ENCODE measurements around the gene FBF1.
"Not testable (repeated sequence)": the region's sequence is repeated elsewhere in the genome, so short reads cannot be mapped to it uniquely, and the experiment has no call there.

FBF1 gene

DNA sequence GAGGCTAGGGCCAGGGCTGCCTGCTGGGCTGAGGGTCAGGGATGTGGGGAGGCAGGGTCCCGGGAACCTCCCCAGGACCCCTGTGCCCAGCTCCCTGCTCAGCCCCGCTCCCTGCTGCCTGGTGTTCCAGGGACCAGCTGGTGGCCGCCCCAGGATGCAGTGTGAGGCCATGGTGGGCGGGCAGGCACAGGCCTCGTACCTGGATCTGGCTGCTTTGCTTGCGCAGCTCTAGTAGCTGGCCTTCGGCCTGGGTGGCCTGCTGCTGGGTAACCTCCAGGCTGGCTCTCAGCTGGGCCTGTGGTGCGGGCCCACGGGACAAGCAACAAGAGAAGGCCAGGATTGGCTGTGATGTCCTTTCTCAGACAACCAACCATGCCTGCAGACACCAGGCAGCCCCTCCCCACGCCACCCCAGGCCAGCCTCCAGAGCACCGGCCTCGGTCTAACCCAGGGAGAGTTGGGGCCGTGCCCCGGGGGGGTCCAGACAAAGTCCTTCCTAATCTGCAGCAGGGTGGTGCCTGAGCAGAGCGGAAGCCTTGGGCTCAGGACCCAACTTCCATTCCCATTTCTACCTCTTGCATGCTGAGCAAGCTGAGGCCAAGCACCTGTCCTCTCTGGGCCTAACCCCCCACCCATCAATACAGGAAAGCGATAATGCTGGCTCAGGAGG, 48.2 kb downstream of the FBF1 start:
- Histone ChIP-seq H3K4me1 (peaks cover 3% of the 10 kb centered on the region; the same call in 1 of the 2 replicates), H3K4me3 (no peak overlapping the region), H3K27me3 (ENCODE audit: low read depth) (no peaks in the 10 kb centered on the region), H3K9me3 (no peaks in the 10 kb centered on the region), H3K36me3 (replicated peaks) (peaks cover 25% of the 10 kb centered on the region)
- in situ Hi-C loops (cut with MboI; ENCODE audit: low sequenced_read_pairs): no loop called here
- no peak for DNase-seq (ENCODE audit: low spot score in 2 of 2)

DNA sequence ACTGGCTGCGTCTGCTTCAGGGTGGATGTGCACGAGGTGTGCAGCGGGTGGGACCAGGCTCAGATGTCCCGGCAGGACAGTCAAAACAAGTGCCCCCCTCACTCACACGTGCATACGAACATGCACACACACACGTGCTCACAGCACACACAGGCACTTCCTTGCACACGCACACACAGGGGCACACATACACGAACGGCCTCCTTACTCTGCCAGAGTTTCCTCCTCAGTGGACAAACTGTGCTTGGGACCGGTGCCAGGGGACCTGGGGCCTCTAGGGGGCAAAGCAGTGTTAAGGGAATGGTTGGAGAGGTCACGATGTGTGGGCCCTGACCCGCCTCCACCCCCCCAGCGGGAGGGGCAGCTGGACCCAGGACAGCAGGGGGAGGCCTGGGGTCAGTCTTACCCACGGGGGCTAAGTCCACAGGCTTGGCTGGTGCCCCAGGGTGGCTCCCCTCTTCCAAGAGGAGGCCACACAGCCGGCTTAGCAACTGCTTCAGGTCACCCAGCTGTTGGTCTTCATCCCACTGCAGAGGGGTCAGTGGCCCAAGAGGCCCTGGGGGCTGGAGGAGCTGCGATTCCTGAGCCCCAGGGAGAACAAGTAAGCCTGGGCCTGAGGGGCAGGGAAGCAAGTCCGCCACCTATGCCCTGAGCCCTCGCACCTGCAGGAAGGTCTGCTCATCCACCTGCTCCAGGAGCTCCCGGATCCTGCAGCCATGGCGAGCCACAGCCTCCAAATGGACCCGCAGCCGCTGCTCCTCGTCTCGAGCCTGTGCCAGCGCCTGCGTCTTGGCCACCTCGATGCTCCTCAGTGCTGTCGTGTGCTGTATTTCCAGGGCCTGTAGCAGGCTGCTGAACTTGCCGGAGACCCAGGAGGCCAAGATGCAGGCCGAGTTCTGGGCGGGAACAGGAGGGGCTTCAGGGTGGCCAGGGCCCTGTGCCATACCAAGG, 49.0 kb downstream of the FBF1 start:
- in situ Hi-C loops (cut with MboI; ENCODE audit: low sequenced_read_pairs): no loop called here
- no peaks in the 10 kb centered on the region; the same call in 1 of the 2 replicates for H3K4me1 ChIP-seq
- no peak for DNase-seq (ENCODE audit: low spot score in 2 of 2)
- no peaks in the 10 kb centered on the region for H3K9me3 ChIP-seq
- no peaks in the 10 kb centered on the region for H3K27me3 ChIP-seq (ENCODE audit: low read depth)
- no peak overlapping the region for H3K4me3 ChIP-seq
- peaks cover 21% of the 10 kb centered on the region for H3K36me3 ChIP-seq (replicated peaks)

DNA sequence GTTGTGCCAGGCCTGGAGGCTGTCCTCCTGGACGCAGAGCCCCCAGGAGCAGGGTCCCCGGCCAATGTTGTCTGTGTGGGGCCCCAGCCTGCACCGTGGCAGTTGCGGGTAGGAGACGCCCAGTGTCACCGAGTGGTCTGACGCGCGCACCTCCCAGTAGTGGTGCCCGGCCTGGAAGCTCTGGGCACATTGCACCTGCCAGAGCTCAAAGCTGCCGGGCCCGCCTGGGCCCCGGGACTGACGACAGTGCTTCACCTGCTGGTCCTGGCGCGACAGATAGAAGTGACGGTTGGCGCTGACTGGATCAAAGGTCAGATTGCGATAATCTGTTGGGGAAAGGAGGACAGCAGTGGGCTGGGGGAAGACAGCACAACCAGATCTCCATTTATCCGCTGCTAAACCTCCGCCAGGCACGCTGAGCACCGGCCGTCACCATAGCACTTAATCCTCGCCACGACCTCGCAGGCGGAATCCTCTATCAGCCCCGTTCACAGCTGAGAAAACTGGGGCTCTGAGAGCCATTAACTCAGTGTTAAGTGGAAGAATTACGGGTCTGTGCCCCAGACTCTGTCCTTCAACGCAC, 49.7 kb downstream of the FBF1 start:
- Histone ChIP-seq H3K4me3 (no peak overlapping the region), H3K4me1 (no peaks in the 10 kb centered on the region; the same call in 1 of the 2 replicates), H3K27me3 (ENCODE audit: low read depth) (no peaks in the 10 kb centered on the region), H3K36me3 (replicated peaks) (peaks cover 21% of the 10 kb centered on the region), H3K9me3 (no peaks in the 10 kb centered on the region)
- in situ Hi-C loops (cut with MboI; ENCODE audit: low sequenced_read_pairs): no loop called here
- no peak for DNase-seq (ENCODE audit: low spot score in 2 of 2)

DNA sequence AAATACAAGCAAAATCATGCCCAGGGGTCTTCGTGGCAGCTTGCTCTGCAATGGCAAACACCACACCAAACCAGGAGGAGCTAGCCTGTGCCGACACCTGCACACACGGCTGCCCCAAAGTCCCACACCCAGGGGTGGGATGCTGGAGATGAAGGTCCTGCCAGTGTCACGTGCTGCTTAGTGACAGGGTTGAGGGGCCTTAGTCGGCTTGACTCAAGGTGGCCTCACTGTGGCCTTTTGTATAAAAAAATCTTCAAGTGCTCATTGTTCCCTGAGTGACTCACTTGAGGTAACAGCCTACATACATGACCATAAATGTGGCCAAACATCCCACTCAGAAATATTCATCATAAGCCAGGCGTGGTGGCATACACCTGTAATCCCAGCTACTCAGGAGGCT, 51.4 kb downstream of the FBF1 start:
- Histone ChIP-seq H3K36me3 (replicated peaks) (peaks cover 21% of the 10 kb centered on the region), H3K4me1 (no peaks in the 10 kb centered on the region), H3K9me3 (no peaks in the 10 kb centered on the region), H3K4me3 (no peak overlapping the region), H3K27me3 (ENCODE audit: low read depth) (no peaks in the 10 kb centered on the region)
- no peak for DNase-seq (ENCODE audit: low spot score in 2 of 2)
- in situ Hi-C loops (cut with MboI; ENCODE audit: low sequenced_read_pairs): no loop called here

DNA sequence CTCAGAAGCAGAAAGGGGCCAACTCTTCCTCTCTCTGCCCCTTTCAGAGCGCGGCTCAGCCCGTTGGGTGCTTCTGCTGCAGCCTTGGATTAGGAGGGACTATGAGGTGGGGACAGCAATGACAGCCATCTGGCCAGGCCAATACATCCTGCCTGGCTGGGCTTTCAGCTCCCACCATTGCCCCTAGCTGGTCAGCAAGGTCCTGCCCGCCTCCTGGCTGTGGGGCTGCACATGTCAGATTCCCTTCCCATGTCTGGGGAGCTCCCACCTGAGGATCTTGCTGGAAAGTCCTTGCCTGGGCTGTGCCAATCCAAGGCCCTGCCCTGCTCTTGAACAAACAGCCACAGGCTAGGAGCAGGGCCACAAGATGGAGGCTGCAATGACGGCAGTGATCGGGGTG, 52.4 kb downstream of the FBF1 start:
- H3K4me3 ChIP-seq: no peak overlapping the region
- in situ Hi-C loops (cut with MboI; ENCODE audit: low sequenced_read_pairs): no loop called here
- H3K4me1 ChIP-seq: no peaks in the 10 kb centered on the region

DNA sequence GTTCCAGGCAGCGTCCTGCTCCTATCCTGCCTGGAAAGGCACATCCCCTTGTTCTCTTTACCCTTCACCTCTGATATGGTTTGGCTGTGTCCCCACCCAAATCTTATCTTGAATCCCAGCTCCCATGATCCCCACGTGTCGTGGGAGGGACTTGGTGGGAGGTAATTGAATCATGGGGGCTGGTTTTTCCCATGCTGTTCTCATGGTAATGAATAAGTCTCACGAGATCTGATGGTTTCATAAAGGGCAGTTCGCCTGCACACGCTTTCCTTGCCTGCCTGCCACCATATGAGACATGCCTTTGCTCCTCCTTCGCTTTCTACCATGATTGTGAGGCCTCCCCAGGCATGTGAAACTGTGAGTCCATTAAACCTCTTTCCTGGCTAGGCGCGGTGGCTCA, 55.0 kb downstream of the FBF1 start:
- H3K36me3 ChIP-seq (replicated peaks): peaks cover 10% of the 10 kb centered on the region
- H3K4me1 ChIP-seq; H3K9me3 ChIP-seq; DNase-seq (ENCODE audit: low spot score in 2 of 2); H3K27me3 ChIP-seq (ENCODE audit: low read depth); in situ Hi-C loops (cut with MboI; ENCODE audit: low sequenced_read_pairs); H3K4me3 ChIP-seq: not testable (repeated sequence)

More for the DNA sequence above, 52.4 kb downstream of the FBF1 start:
- H3K36me3 ChIP-seq (replicated peaks): peaks cover 21% of the 10 kb centered on the region
- no peaks in the 10 kb centered on the region for H3K27me3 ChIP-seq (ENCODE audit: low read depth)
- H3K9me3 ChIP-seq: no peaks in the 10 kb centered on the region
- DNase-seq (ENCODE audit: low spot score in 2 of 2): no peak

DNA sequence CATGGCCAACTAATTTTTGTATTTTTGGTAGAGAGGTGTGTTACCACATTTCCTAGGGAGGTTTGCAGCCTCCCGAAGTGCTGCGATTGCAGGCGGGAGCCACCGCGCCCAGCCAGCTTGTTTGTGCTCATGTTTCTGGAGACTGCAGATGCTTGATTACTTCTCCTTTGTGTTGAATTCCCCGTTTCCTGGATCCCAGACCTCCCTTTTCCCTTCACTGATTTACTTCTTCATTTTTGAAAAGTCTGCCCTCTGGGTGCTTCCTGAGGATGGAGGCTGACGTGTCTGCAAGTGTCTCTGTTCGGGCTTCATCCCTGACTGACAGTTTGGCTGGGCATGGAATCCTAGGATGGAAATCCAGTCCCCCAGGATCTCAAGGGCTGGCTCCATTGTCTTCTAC, 55.4 kb downstream of the FBF1 start:
- no peak for DNase-seq (ENCODE audit: low spot score in 2 of 2)
- Histone ChIP-seq H3K4me3 (no peak overlapping the region), H3K36me3 (replicated peaks) (peaks cover 6% of the 10 kb centered on the region), H3K27me3 (ENCODE audit: low read depth) (no peaks in the 10 kb centered on the region), H3K9me3 (no peaks in the 10 kb centered on the region), H3K4me1 (no peaks in the 10 kb centered on the region)
- in situ Hi-C loops (cut with MboI; ENCODE audit: low sequenced_read_pairs): no loop called here

DNA sequence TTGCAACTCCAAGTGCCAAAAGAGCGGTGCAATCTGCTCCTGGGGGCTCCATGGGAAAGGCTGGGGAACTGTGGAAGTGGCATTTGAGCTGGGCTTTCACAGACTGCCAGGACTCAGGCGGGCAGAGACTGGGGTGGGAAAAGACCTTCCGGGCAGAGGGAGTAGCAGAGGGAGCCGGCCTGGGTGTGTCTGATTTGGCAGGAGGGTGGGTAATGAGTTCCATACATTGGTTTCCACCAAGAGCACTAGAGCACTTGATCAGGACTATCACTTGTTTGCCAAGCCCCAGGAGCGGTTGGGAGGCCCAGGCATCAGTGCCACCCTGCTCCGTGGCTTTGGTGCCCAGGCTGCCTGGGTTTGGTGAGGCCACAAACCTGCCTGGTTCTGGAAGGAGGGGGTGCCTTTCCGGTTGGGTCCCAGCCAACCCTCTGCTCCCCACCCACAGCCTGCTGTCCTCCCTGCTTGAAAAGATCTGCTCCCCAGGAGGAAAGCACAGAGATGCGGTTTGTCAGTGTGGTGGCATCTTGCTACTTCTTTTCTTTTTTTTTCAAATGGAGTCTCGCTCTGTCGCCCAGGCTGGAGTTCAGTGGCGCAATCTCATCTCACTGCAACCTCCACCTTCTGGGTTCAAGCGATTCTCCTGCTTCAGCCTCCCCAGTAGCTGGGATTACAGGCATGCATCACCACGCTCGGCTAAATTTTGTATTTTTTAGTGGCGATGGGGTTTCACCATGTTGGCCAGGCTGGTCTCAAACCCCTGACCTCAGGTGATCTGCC, 59.0 kb downstream of the FBF1 start:
- no peak for DNase-seq (ENCODE audit: low spot score in 2 of 2)
- Histone ChIP-seq H3K36me3 (replicated peaks) (no peaks in the 10 kb centered on the region; the same call in 1 of the 2 replicates), H3K4me1 (peaks cover 7% of the 10 kb centered on the region), H3K27me3 (ENCODE audit: low read depth) (no peaks in the 10 kb centered on the region), H3K4me3 (no peak overlapping the region), H3K9me3 (no peaks in the 10 kb centered on the region)
- in situ Hi-C loops (cut with MboI; ENCODE audit: low sequenced_read_pairs): no loop called here

DNA sequence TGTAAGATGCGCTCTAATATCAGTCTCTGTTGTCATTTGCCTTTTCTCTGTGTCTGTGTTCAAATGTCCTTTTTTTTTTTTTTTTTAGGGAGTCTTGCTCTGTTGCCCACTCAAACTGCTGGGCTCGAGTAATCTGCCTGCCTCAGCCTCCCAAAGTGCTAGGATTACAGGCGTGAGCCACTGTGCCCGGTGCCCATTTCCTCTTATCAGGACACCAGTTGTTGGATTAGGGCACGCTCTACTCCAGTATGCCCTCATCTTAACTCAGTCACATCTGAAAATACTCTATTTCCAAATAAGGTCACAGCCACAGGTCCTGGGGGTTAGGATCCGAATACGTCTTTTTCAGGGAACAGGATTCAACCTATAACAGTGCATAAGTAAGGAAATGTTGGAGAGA, 60.6 kb downstream of the FBF1 start:
- Histone ChIP-seq H3K27me3 (ENCODE audit: low read depth) (no peaks in the 10 kb centered on the region), H3K36me3 (replicated peaks) (peaks cover 6% of the 10 kb centered on the region), H3K4me1 (peaks cover 13% of the 10 kb centered on the region), H3K9me3 (no peaks in the 10 kb centered on the region), H3K4me3 (no peak overlapping the region)
- in situ Hi-C loops (cut with MboI; ENCODE audit: low sequenced_read_pairs): no loop called here
- no peak for DNase-seq (ENCODE audit: low spot score in 2 of 2)

DNA sequence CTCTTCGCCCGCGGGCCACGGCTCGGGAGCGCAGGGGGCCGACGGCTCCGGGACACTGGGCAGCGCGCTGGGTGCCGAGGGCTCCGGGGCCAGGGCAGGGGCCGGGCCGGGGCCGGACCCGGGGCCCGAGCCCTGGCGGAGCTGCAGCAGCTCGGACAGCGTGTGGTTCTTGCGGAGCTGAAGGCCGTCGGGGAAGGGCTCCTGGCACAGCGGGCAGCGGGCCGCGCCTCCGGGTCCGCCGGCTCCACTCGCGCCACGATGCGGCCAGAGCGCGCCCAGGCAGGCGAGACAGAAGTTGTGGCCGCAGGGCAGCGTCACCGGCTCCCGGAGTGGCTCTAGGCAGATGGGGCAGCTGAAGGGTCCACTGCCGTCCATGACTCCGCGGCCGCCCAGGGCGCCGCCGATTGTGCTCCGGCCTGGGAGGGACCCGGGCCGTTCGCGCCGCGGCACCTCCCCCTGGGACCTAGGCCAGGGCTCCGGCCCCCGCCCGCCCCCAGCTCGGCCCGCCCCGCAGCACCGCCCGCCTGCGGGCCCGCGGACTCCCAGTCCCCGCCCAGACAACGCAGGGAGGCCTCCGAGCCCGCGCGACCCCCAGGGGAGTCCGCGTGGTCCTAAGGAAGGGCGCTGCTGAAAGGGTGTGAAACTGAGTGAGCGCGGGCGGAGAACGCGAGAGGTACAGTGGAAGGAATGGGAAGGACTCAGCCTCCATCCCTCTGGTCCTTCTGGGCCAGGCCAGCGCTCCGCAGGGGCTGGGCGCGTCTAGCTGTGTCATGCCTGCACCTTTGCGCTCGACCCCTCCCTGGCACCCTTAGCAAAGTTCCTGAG, 62.5 kb downstream of the FBF1 start, which contains the start of gene TRIM47:
Gene TRIM47, minus strand, starts transcription at position 408 of the 825 bp plus-strand sequence. Its CDS starts 33 bp downstream, at position 375.
- H3K9me3 ChIP-seq: no peaks in the 10 kb centered on the region
- no peaks in the 10 kb centered on the region for H3K27me3 ChIP-seq (ENCODE audit: low read depth)
- H3K4me1 ChIP-seq: peaks cover 13% of the 10 kb centered on the region
- in situ Hi-C loops (cut with MboI; ENCODE audit: low sequenced_read_pairs): no loop called here
- DNase-seq (ENCODE audit: low spot score in 2 of 2): peak; percentile 39 to 80
- peak within 1 kb of the TSS; percentile 58 for H3K4me3 ChIP-seq
- peaks cover 19% of the 10 kb centered on the region for H3K36me3 ChIP-seq (replicated peaks)

DNA sequence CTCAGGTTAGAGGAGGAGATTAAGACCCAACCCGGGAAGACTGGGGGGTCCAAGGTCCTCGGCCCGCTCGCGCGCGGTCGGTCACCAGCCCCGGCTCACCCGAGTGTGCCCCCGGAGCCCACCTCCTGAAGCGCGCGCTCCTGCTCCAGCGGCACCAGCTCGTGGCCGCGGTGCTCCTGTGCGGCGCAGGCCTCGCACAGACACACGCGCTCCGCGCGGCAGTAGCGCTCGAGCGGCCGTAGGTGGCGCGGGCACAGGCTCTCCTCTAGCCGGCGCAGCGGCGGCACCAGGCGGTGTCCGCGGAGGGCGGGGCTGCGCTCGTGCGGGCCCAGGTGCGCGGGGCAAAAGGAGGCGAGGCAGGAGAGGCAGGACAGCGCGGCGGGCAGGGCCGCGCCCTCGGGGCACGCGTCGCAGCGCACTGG, 63.1 kb downstream of the FBF1 start:
- H3K4me1 ChIP-seq: peaks cover 15% of the 10 kb centered on the region
- peaks cover 19% of the 10 kb centered on the region for H3K36me3 ChIP-seq (replicated peaks)
- H3K27me3 ChIP-seq (ENCODE audit: low read depth): no peaks in the 10 kb centered on the region
- in situ Hi-C loops (cut with MboI; ENCODE audit: low sequenced_read_pairs): no loop called here
- H3K9me3 ChIP-seq: no peaks in the 10 kb centered on the region
- peak overlapping the region; percentile 58 for H3K4me3 ChIP-seq
- peak; percentile 73 to 84 for DNase-seq (ENCODE audit: low spot score in 2 of 2)

DNA sequence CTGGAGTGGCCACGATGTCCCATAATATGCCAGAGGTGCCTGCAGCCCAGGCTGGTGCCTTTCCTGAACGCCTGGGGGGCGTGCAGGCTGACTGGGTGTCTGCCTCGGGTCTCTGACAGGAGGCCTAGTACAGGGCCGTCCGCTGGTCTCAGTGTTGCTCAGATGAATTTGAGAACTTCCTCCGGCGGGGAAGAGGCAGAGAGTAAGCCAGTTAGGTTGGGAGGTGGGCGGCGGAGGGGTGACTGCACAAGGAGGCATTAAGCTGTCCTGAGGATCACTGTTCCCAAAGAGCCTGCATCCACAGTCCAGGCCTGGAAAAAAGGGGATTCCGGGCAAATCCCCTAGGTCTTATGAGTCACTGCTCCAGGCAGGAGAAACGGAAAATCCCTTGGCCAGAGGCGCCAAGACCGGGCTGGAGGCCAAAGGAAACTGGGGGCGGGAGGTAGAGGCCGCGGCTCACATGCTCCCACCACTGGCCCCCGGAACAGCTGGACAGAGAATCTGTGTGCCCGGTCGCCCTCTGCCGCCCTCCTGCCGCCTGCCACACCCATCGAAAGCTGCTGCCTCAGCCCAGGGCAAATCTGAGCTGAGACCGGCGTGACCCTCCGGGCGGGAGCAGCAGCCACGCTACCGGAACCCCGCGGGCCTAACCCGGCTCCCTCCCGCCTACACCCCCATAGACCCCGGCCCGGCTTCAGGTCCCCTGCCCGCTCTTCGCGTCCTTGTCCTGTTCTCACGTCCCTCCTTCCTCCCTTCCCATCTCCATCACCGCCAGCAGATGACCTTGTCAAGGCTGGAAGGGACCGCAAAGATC, 63.7 kb downstream of the FBF1 start:
- Histone ChIP-seq H3K36me3 (replicated peaks) (peaks cover 19% of the 10 kb centered on the region), H3K4me3 (peak overlapping the region; percentile 58), H3K9me3 (no peaks in the 10 kb centered on the region), H3K27me3 (ENCODE audit: low read depth) (no peaks in the 10 kb centered on the region), H3K4me1 (peaks cover 15% of the 10 kb centered on the region)
- peak in 1 of 2 experiments; percentile 60 for DNase-seq (ENCODE audit: low spot score in 2 of 2)
- in situ Hi-C loops (cut with MboI; ENCODE audit: low sequenced_read_pairs): no loop called here
